GM19099 (cell line): ENCODE results near the gene GPR82.

Experiments
- POLR2A ChIP-seq: IDR thresholded peaks from 3 replicates; pipeline ENCODE4 v1.6.1; 2011; ENCODE audit warnings: low read depth; ENCODE audit not compliant: insufficient read length; ENCODE audit errors: extremely low read depth

The GPR82 gene, protein sequence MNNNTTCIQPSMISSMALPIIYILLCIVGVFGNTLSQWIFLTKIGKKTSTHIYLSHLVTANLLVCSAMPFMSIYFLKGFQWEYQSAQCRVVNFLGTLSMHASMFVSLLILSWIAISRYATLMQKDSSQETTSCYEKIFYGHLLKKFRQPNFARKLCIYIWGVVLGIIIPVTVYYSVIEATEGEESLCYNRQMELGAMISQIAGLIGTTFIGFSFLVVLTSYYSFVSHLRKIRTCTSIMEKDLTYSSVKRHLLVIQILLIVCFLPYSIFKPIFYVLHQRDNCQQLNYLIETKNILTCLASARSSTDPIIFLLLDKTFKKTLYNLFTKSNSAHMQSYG

DNA sequence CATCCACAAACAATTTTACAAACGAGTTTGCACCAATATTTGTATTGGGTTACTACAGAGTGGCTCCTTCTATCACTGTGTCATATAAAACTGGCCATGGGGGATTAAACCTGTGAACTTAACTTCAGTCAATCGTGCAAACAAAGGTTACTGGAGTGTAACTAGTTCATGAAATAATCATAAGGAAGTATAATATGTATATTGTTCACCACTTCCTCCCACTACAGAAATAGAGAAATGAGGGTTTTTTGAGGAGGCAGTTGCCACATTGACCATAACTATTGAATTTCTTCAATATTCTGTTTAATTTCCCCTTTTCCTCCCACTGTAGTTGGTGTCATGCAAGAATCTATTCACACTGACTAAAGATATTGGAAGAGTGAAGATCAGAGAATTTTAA is at the start of gene GPR82:
Gene GPR82 (plus strand): TSS at position 356 of the 400 bp plus-strand sequence. CDS start 2,846 bp downstream, outside the sequence.
- TF ChIP-seq POLR2A = no peak

DNA sequence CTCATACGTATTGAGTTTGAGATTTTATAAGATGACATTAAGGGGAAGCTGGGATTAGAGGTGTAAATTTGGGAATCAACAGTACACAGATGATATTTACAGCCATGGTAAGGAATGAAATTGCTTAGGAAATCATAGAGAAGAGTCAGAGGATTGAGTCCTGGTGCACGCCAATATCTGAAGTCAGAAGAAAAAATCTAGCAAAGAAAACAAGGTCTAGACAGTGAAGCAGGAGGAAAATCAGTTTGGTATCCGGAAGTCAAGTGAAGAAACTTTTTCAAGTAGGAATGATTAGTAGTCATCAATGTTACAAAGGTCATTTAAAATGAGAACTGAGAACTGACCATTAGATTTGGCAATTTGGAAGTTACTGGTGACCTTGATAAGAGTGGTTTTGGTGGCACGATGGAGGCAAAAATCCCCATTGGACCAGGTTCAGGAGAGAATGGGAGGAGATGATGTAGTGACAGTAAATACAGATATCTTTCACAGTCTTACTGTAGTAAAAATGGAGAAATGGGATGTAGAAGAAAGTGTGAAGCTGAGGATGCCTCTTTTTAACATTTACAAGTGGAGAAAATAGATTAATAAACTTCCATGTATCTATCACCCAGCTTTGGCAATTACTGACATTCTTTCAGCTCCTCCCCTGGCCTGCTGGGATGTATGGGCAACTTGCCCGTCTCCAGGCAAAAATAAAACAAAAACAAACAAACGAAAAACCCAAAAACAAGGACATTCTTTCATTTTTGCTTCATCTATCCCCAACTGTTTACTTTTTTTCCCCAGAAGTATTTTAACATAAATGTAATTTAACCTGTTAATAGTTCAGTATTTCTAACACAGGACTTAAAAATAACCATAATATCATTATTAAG is 46.6 kb upstream of the GPR82 start:
- no peak for TF ChIP-seq POLR2A

DNA sequence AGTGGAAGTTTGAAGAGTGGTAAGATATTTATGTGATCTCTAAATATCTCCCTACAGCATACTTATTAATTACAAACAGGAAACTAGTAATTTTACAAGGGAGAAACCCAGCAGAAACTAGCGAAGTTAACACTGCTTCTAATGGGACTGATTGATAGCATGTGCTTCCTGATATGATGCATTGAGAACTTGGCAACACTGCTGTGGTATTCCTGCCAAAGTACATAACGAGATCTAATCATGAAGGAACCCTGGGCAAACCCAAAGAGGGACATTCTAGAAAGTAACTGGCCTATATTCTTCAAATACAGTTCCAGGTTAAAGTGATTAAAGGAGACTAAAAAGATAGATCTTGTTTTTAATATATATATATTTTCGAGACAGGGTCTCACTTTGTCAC is 39.8 kb upstream of the GPR82 start:
- TF ChIP-seq POLR2A = no peak

DNA sequence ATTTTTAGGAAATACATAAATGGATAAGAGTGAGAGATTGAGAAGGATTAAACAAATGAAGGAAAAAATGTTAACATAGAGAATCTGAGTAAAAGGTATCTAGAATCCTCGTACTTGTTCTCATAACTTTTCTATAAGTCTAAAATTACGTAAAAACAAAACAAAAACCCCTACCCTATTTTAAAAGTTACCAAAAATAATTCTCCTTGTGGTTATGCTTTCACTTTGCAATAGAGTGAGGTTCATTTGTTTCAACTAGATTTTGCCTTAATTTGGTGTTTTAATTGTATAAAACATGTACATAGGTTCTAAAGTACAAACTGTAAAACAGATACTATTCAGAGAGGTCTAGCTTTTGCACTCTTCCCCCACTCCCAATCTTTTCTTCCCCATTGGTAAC is 39.0 kb upstream of the GPR82 start:
- TF ChIP-seq POLR2A = no peak

DNA sequence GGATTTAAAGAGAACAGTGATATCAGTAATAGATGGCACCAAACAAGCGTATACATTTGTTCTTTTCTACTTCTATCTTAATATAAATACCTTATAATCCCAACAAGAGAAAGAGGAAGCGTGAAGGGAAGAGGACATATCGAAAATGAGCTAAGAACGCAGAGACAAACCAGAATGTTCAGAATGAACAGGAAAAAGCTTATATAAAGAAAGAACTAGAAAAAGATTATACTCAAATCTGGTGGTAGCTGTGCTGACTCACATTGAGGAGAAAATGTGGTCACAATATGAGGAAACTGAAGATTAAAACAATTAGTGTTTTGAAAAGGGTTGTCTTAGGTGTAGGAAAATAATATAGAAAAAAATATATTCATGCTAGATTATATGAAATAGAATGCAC is 37.2 kb upstream of the GPR82 start:
- TF ChIP-seq POLR2A = no peak

DNA sequence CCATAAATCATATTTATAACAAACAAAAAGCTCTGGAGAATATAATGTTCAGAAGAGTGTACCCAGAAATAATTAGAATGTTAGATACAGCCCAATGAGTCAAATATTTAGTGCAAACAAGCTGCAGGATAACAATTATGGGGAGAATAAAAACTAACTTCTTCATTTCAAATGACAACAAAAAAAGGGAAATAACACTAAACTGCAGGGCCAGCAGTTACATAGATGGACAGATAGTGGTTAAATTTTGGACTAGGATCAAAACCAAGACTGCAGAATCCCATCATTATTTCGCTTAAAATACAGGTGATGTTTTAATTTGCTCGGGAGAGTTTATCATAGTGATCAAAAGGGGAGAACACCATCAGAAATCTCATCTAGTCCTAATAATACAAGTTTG is 35.8 kb upstream of the GPR82 start:
- no peak for TF ChIP-seq POLR2A

DNA sequence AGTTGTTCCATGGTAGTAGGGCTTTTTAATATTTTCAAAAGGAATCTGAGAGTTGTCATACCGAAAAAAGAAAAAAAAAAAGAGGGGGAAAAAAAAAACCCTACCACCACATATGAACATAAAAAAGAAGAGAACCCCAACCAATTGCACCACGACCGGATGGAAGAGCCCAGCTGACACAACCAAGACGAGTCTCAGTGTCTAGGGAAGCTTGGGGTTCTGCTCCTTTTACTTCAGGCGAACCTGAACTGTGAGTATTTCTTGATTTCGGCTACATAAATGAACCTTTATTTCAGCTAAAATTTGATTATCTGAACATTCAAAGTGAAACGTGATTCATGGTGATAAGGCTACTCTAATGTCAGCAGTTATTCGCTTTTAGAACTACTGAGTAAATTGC is 35.1 kb upstream of the GPR82 start, which contains the start of gene GPR34:
Gene GPR34 (plus strand): TSS at position 139 of the 400 bp plus-strand sequence. CDS start 6,661 bp downstream, outside the sequence.
- no peak for TF ChIP-seq POLR2A

DNA sequence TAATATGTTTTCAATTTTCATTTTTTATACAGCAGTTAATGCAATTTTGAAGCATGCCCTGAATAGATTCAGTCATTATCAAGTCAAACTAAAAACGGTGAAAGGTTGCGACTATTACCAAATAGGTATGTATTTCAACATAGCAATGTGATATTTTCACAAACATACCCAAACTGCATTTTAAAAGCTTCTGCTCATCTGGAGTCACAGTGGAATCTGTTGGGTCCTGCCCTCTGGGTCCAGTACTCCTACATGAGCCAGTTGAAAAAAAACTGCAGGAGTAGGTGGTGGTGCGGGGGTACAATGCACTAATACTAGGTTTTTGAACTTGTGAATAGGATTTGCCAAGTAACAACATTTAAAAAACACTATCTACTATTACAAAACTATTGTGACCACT is 34.3 kb upstream of the GPR82 start:
- no peak for TF ChIP-seq POLR2A

DNA sequence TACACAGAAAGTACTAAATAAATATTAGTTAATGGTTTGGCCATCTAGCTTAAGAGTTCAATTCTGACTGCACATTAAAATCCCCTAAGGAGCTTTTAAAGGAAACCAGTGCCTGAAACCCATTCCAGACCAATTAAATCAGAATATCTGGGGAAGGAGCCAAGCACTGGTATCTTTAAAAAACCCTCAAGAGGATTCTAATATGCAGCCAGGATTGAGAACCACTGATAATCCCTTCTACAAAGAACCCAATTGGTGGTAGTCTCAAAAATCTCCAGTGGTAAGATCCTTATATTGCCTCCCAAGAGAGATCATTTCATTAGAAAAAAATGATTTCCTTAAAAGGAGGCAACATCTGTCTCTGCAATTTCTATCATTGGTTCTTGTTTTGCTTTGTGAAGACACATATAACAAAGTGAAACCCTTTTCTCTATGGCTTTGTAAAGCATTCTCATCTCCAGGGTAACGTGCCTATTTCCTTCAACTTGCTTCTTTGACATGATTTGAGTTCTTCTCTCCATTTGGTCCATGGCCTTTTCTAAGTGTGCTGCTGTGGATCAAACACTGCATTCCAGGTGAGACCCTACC is 31.7 kb upstream of the GPR82 start:
- no peak for TF ChIP-seq POLR2A

DNA sequence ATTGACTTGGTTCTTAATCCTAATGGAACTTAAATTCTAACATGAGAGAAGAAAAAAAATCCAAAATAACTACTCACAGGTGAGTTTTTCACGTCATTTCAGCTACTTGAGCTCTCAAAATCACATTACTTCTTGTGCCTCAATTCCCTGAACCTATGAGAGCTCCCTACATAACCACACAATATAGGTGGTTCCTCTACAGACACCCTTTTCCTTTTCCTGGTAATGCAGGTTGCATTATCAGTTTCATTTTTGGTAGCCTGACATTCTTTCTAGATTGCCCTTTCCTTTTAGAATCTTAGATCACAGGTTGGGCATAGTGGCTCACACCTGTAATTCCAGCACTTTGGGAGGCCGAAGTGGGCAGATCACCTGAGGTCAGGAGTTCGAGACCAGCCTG is 31.0 kb upstream of the GPR82 start:
- no peak for TF ChIP-seq POLR2A

DNA sequence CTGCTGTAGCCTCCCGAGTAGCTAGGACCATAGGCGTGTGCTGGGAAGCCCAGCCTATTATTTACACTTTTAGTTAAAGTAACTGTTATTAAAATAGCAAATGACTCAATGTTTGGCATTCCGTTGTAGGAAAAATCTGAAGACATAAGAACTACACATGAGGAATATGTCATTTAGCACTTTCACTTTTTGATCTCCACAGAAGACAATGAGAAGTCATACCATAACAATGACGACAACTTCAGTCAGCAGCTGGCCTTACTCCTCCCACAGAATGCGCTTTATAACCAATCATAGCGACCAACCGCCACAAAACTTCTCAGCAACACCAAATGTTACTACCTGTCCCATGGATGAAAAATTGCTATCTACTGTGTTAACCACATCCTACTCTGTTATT is 28.6 kb upstream of the GPR82 start:
- no peak for TF ChIP-seq POLR2A

DNA sequence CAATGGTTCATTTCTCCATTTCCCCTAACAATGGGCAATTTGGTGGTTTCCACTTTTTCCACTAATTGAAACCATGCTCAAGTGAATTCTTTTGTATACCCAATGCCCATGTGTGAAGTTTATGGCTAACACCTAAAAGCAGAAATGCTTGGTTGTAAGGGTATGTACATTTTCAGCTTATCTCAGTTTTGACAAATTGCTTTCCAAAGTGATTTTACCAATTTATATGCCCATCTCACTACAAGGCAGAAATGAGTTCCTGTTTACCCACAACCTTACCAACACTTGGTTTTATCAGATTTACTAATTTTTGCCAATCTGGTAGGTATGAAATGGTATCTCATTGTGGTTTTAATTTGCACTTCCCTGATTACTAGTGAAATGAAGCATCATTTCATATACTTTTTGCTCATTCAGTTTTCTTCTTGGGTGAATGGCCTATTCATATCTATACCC is 20.4 kb upstream of the GPR82 start:
- no peak for TF ChIP-seq POLR2A

DNA sequence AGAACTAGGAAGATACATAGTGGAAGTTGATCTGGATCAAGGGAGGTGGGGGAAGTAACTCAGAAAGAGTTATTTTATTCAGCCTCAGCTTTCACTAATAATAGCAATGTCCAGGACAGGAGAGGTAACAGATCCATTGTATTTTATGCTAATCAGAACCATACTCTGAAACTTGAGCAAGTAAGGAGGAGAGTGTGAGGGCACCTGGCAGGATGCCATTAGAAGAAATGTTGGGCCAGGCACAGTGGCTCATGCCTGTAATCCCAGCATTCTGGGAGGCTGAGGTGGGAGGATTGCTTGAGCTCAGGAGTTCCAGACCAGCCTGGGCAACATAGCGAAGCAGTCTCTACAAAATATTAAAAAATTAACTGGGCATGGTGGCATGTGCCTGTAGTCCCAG is 18.9 kb upstream of the GPR82 start:
- TF ChIP-seq POLR2A = no peak

DNA sequence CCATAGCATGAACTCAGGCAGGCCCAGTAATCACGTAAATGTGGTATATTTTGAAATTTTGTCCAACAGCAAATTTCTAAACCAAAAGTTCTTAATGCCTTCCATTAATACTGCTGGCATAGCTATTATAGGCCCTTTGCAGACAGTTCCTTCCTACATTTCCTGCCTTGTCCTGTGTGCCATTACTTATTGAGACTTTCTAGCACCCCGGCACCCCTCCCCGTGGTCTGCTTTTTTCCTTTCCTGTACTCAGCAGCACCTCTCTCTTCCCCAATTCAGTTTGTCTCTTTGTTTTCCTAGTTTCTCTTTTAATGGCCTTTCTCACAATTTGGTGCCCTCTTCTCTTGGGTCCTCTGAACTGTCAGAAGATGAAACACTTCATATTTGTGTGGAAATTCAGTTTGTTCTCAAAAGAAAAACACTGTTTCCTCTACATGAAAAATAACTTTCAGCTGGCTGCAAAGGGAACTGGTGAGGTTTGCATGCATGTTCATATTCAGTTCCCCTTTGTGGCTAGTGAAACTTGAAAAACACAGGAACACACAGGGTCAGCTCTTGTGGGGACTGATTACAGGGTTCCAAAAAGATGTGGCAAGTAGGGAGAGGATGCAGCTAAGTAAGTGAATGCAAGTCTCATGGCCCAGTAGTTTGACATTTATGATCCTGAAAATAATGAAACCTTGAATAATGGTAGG is 18.2 kb upstream of the GPR82 start:
- no peak for TF ChIP-seq POLR2A

DNA sequence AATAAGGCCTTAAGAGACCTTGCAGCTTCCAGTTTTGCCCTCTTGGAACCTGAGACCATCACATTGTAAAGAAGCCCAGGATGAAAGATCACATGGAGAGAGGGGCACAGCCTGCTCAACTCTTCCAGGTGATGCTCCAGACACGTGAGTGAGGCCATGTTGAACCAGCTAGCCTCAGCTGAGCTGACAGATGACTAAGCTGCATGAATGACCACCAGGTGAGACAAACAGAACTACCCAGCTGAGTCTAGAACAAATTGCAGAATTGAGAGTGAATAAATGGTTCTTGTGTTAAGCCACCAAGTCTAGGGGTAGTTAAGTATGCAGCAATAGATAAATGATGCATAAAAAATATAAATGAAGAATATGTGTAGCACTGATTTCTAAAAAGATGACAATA is 16.8 kb upstream of the GPR82 start:
- TF ChIP-seq POLR2A = no peak
